Measurements from ENCODE around the gene RNF14.

The RNF14 gene

DNA sequence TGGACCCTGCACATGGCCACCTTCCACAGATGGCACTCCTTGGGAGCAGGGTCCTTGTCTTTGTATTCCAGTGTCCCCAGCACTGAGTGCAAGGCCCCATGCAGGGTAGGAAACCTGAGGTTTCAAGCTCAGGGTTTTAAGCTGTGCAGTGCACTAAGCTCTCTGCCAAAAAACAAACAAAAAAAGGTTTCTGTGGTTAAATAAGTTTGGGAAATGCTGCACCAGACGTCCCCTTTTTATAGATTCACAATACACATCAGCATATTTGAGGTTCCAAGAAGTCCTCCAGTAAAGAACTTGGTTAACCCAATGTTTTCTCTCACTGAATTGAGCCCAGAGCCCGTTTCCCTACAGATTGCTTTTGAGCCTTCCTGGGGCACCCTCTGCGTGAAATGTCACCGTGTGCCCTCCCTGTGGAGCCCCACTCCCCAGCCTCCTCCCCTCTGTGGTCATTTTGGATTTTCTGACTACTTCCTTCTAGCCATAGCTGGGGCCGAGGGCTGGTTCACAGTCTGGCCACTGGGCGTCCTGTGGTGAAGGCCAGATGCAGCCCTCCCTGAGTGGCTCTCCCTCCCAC lies 28.1 kb upstream of the RNF14 start:
- no peak overlapping the region for H3K4me3 ChIP-seq (ENCODE audit: control insufficient read depth, low read depth, low read length)
- TF ChIP-seq, protein P1, sequence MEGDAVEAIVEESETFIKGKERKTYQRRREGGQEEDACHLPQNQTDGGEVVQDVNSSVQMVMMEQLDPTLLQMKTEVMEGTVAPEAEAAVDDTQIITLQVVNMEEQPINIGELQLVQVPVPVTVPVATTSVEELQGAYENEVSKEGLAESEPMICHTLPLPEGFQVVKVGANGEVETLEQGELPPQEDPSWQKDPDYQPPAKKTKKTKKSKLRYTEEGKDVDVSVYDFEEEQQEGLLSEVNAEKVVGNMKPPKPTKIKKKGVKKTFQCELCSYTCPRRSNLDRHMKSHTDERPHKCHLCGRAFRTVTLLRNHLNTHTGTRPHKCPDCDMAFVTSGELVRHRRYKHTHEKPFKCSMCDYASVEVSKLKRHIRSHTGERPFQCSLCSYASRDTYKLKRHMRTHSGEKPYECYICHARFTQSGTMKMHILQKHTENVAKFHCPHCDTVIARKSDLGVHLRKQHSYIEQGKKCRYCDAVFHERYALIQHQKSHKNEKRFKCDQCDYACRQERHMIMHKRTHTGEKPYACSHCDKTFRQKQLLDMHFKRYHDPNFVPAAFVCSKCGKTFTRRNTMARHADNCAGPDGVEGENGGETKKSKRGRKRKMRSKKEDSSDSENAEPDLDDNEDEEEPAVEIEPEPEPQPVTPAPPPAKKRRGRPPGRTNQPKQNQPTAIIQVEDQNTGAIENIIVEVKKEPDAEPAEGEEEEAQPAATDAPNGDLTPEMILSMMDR (IDR thresholded peaks at IDR 0.05; ENCODE audit: control insufficient read depth, insufficient read depth, low read depth, low read length, missing control alignments): peak; percentile 38
- peak; percentile 50 for DNase-seq (ENCODE audit: low read depth)

DNA sequence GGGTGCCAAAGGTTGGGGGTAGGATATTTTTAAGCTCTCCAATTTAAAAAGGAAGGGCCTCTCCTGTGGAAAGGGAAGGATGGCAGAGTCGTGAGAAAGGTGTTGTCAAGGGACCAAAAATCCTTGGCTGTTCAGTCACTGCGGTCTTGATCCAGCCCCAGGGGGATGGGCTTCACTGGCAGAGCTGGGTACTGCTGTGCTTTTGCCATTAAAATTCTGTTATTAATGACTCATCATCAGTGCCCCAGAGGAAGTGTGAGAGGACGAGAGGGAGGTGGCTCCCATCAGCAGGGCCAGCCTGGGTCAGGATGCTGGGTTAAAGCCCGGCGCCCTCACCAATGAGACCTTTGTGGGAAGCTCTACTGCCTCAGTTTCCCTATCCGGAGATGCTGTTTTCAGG lies 27.6 kb upstream of the RNF14 start:
- TF ChIP-seq, protein P1 (IDR thresholded peaks at IDR 0.05; ENCODE audit: control insufficient read depth, insufficient read depth, low read depth, low read length, missing control alignments): no peak
- peak; percentile 13 for DNase-seq (ENCODE audit: low read depth)
- no peak overlapping the region for H3K4me3 ChIP-seq (ENCODE audit: control insufficient read depth, low read depth, low read length)

DNA sequence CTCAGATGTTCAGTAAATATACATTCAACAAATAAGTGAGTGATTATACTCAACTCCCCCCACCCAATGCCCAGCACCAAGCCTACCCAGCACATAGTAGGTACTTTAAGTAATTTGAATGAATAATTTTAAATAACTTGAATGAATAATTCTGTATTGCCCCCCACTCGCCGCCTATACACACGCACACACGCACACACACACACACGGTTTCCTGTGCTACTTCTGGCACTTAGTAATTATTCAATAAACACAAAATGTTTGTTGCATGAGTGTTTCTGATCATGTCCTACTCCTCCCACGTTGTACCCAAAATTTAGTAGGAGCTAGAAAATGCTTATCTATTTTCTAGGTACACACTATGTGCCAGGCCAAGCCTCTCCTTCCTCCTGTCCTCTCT lies 27.1 kb upstream of the RNF14 start:
- TF ChIP-seq, protein P1 (IDR thresholded peaks at IDR 0.05; ENCODE audit: control insufficient read depth, insufficient read depth, low read depth, low read length, missing control alignments): no peak
- no peak overlapping the region for H3K4me3 ChIP-seq (ENCODE audit: control insufficient read depth, low read depth, low read length)
- DNase-seq (ENCODE audit: low read depth): no peak

DNA sequence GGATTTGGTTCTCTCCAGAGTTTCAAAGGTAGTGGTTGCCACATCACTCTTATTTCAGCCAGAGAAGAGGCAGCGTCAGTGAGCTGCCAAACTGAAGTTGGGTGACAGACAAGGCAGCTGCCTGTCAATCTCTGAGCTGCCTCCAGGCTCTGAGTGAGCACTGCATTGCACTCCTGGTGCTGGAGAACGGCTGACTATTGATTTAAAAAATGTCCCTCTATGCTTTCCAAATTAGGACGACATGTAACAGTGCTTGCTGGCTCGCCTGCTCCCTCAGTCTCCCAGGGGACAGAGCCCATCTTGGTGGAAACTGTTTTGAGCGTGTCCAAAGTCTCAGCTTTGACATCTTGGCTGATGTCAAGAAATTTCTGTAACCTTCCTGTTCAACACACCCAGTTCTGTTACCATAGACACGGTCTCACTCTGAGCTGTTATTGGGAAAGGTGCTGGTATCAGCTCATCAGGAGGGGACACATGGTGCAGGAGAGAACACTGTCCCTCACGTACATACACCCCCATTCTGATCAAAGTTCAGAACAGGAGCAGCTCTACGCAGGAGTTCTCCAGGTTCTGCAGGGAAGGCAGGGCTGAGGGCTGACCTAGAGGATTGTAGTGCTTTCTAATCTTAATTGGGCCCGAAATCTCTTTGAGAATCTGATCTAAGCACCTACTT lies 26.6 kb upstream of the RNF14 start:
- DNase-seq (ENCODE audit: low read depth): no peak
- TF ChIP-seq, protein P1 (IDR thresholded peaks at IDR 0.05; ENCODE audit: control insufficient read depth, insufficient read depth, low read depth, low read length, missing control alignments): no peak
- no peak overlapping the region for H3K4me3 ChIP-seq (ENCODE audit: control insufficient read depth, low read depth, low read length)

DNA sequence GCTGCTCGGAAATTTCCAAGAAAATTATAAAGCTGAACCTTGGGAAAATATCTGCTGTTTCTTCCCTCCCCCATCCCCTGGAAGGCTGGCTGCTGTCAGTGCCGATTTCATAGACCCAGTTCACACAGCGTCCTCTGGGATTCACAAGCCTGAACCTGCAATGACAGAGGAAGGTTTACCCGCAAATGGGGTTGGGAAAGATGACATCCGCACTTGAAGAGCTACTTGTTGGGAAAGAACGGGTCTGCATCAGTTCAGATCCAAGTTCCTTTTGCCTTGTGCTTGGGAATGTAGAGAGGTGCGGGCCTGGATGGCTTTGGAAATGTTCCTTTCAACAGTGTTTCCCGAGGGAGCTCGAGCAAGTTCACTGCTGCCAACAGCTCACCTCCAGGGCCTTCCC lies 24.8 kb upstream of the RNF14 start:
- DNase-seq (ENCODE audit: low read depth): no peak
- H3K4me3 ChIP-seq (ENCODE audit: control insufficient read depth, low read depth, low read length): no peak overlapping the region
- TF ChIP-seq, protein P1 (IDR thresholded peaks at IDR 0.05; ENCODE audit: control insufficient read depth, insufficient read depth, low read depth, low read length, missing control alignments): no peak

DNA sequence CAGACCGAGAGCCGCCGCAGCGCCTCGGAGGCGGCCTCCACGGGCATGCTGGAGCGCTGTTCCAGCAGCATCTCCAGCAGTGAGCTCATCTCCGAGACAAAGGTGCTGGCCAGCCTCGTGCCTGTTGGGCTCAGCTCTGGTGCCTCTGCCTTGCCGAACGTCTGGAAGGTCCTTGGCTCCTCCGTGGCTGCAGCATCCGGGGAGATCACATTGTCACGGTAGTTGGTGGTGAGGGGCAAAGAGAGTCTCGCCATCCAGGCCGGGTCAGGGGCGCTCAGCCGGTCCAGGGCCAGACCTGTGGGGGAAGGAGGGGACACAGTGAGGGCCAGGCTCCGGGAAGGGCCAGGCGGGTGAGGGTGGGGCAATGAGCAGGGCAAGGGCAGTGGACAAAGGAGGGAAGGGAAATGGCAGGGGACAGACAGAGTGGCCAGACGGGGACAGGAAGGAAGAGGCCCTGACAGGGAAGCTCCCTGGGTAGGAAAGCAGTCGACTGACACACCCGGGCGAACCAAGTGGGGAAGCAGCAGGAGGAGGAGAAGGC lies 23.3 kb upstream of the RNF14 start:
- TF ChIP-seq, protein P1 (IDR thresholded peaks at IDR 0.05; ENCODE audit: control insufficient read depth, insufficient read depth, low read depth, low read length, missing control alignments): no peak
- H3K4me3 ChIP-seq (ENCODE audit: control insufficient read depth, low read depth, low read length): no peak overlapping the region
- DNase-seq (ENCODE audit: low read depth): no peak

All from AG09309 (cell line).